OCI-LY3 (cell line): Measurements from ENCODE around the gene CEACAM8.
"Not testable (repeated sequence)": the region's sequence is repeated elsewhere in the genome, so short reads cannot be mapped to it uniquely, and the experiment has no call there.

ENCODE experiments used
- CTCF ChIP-seq: fragments of 200-600, 300-600 bp; sonication (generic); IDR thresholded peaks from 2 replicates; pipeline ENCODE4 v1.5.1; 2014; ENCODE audit warnings: antibody characterized with exemption, low read length, low read depth
- EZH2phosphoT487 ChIP-seq: fragments of 200-600 bp; shearing (Covaris generic); IDR thresholded peaks from 2 replicates; pipeline ENCODE4 v1.6.1; 2018; ENCODE audit warnings: antibody characterized with exemption, mixed run types, low read depth

GRCh38 chr19:42610401-42610915 is 15.7 kb upstream of the CEACAM8 start:
- not testable (repeated sequence) for TF ChIP-seq CTCF, EZH2phosphoT487
